PFSK-1 (cell line): ENCODE measurements around the gene TNS1.

ENCODE experiments used
- FOXP2 ChIP-seq: optimal IDR thresholded peaks from 2 replicates; pipeline ENCODE3; 2011; ENCODE audit warnings: borderline replicate concordance, control low read depth, inconsistent platforms; ENCODE audit not compliant: insufficient read depth; ENCODE audit errors: extremely low read length, extremely low read depth
- POLR2AphosphoS5 ChIP-seq: IDR thresholded peaks from 2 replicates; pipeline ENCODE4 v1.6.1; 2012; ENCODE audit warnings: low read depth, mild to moderate bottlenecking, control low read depth, low read length, moderate library complexity
- SIN3A ChIP-seq: IDR thresholded peaks from 2 replicates; pipeline ENCODE4 v1.6.1; 2012; ENCODE audit warnings: mild to moderate bottlenecking, low read length, moderate library complexity, borderline replicate concordance; ENCODE audit not compliant: insufficient read depth
- TAF1 ChIP-seq: IDR thresholded peaks from 2 replicates; pipeline ENCODE4 v1.6.1; 2012; ENCODE audit warnings: low read length, control low read depth, borderline replicate concordance; ENCODE audit not compliant: insufficient read depth
- TF ChIP-seq, protein P1 (sequence below), 2 experiments: IDR thresholded peaks; 2 replicates each; pipeline versions ENCODE4 v1.6.1 to v1.8.0; 2011 to 2012; ENCODE audit warnings: low read depth in 2 of 2, low read length in 2 of 2, control low read depth in 1 of 2, inconsistent platforms in 1 of 2, mild to moderate bottlenecking in 1 of 2, moderate library complexity in 1 of 2; ENCODE audit not compliant: insufficient read depth in 1 of 2

The TNS1 gene

DNA sequence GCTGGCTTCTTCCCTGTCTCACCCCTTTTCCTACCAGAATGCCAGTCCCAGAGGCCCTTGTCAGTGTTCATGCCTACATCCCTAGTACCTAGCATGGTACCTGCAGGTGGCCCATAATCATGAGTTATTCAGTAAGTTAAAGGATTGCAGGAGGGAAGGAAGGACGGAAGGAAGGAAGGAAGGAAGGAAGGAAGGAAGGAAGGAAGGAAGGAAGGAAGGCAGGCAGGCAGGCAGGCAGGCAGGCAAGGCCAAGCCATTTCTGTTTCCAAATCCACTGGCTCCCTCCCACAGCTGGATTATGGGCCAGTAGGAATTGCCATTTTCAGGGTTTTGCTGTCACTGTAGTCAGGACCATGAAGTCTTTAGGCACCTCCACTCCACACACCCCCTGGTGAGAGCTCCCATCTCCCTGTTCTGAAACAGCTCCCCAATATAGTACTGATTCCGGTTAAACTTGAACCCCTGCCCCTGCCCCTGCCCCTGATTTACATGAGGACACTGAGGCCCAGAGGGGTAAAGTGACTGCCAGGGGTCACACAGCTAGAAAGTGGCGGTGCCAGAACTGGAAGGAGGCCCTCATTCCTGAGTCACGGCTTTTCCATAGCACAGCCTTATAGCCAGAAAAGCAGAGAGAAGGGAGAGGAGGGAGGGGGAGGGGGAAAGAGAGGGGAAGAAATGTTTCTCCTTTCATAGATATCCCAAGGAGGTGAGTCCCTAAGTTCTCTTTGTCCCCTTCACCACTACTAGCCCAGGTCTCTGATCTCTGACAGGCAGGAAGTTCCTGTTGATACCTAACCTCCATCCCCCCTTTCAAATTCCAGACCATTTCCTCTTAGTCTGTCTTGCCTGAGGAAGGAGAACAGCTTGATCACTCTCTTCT, 12.2 kb upstream of the TNS1 start:
- TF ChIP-seq FOXP2 (no peak), POLR2AphosphoS5 (no peak), TAF1 (no peak)
- TF ChIP-seq, protein P1, sequence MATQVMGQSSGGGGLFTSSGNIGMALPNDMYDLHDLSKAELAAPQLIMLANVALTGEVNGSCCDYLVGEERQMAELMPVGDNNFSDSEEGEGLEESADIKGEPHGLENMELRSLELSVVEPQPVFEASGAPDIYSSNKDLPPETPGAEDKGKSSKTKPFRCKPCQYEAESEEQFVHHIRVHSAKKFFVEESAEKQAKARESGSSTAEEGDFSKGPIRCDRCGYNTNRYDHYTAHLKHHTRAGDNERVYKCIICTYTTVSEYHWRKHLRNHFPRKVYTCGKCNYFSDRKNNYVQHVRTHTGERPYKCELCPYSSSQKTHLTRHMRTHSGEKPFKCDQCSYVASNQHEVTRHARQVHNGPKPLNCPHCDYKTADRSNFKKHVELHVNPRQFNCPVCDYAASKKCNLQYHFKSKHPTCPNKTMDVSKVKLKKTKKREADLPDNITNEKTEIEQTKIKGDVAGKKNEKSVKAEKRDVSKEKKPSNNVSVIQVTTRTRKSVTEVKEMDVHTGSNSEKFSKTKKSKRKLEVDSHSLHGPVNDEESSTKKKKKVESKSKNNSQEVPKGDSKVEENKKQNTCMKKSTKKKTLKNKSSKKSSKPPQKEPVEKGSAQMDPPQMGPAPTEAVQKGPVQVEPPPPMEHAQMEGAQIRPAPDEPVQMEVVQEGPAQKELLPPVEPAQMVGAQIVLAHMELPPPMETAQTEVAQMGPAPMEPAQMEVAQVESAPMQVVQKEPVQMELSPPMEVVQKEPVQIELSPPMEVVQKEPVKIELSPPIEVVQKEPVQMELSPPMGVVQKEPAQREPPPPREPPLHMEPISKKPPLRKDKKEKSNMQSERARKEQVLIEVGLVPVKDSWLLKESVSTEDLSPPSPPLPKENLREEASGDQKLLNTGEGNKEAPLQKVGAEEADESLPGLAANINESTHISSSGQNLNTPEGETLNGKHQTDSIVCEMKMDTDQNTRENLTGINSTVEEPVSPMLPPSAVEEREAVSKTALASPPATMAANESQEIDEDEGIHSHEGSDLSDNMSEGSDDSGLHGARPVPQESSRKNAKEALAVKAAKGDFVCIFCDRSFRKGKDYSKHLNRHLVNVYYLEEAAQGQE (IDR thresholded peaks at IDR 0.05; ENCODE audit: insufficient read depth in 1 of 2, low read depth in 2 of 2, low read length in 2 of 2) = no peak

GRCh38 chr2:218013289-218013688, 10.5 kb upstream of the TNS1 start:
- TF ChIP-seq, protein P1 (IDR thresholded peaks at IDR 0.05; ENCODE audit: insufficient read depth in 1 of 2, low read depth in 2 of 2, low read length in 2 of 2) = no peak
- TF ChIP-seq FOXP2 = no peak
- TF ChIP-seq TAF1 = no peak
- no peak for TF ChIP-seq POLR2AphosphoS5
- no peak for TF ChIP-seq SIN3A

DNA sequence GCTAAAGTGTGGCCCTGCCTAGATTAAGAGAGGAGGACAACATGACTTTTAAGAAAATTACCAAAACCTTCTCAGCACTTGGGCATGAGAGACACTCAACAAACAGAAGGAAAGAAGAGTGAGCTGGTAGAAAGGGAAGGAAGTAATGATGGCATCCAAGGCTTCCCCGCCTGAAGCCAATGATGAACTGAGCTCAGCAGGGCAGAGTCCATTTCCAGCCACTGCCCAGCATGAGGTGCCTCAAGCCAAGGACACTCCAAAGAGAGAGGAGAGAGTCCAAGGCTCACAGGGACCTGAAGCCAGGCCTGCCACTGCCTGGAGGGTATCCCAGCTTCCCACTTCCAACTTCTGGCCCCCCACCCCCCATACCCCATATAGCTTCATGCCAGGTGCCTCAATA, 9.5 kb upstream of the TNS1 start:
- no peak for TF ChIP-seq FOXP2
- no peak for TF ChIP-seq POLR2AphosphoS5
- no peak for TF ChIP-seq TAF1

DNA sequence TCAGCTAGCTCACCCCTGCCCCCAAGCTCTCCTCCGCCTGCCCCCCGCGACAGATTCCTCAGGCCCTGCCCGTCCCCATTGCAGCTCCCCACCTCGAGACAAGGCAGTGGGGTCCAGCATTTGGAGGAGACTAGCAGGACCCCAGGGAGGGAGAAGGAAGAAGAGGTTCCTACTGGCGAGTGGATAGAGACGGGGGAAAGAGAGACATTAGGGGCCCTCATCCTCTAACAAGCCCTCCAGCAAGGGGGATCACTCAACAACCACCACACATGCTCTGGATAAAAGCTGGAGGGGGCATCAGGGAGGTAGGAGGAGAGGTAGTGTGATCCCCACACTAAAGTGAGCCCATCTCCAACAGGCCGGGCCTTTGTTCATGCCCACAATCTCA, 8.9 kb upstream of the TNS1 start:
- TF ChIP-seq SIN3A (no peak), TAF1 (no peak), FOXP2 (no peak), POLR2AphosphoS5 (no peak)
- TF ChIP-seq, protein P1 (IDR thresholded peaks at IDR 0.05; ENCODE audit: insufficient read depth in 1 of 2, low read depth in 2 of 2, low read length in 2 of 2) = no peak

GRCh38 chr2:218010984-218011652, 8.3 kb upstream of the TNS1 start:
- TF ChIP-seq, protein P1 (IDR thresholded peaks at IDR 0.05; ENCODE audit: insufficient read depth in 1 of 2, low read depth in 2 of 2, low read length in 2 of 2) = no peak
- TF ChIP-seq POLR2AphosphoS5 (no peak), TAF1 (no peak), FOXP2 (no peak), SIN3A (no peak)
